H1 (cell line): Measurements from ENCODE around the gene HS2ST1. TPM values are rescaled to one million over a fixed set of nuclear protein-coding genes. Genes with fewer than 3 reads are reported as not detected.

ENCODE experiments used
- POLR2A ChIP-seq, 2 experiments: IDR thresholded peaks; 1 replicate in 1 of 2; 2 replicates in 1 of 2; pipeline ENCODE4 v1.6.1; 2011; ENCODE audit warnings: low read depth in 2 of 2, low read length in 2 of 2, mild to moderate bottlenecking in 2 of 2; ENCODE audit errors: control extremely low read depth in 1 of 2
- polyA plus RNA-seq, 7 experiments: library from polyadenylated mRNA; depleted of rRNA in 3 of 7; stranded (reverse) in 5 of 7; unstranded in 2 of 7; fragments of >200 nt in 5 of 7; fragments of 200-250 nt in 2 of 7; gene quantifications; 1 replicate in 5 of 7; 2 replicates in 1 of 7; 4 replicates in 1 of 7; pipeline versions ENCODE4 v1.2.1 to v1.2.3, GENCODE V29; 2011 to 2013; ENCODE audit warnings: missing spikeins in 2 of 7, mixed read lengths in 2 of 7
- total RNA-seq: library from RNA; stranded (reverse); fragmentation: NEBNext Ultra II Directional; extraction: Animal tissue kit (Norgen Biotek cat#: 25700); gene quantifications from 2 replicates; pipeline ENCODE4 v1.2.1, GENCODE V29; 2021

HS2ST1 gene
- total and polyA plus RNA-seq, 2 of the 8 experiments (the other 6 are each of a cell fraction or from before 2014, with no cell fraction given): 5.2 to 28.3 TPM

GRCh38 chr1:87134625-87135328 lies 220.3 kb downstream of the HS2ST1 start (continued):
- no peak for TF ChIP-seq POLR2A (IDR thresholded peaks at IDR 0.05; ENCODE audit: control extremely low read depth in 1 of 2, low read depth in 2 of 2, low read length in 2 of 2)
